OCI-LY7 (cell line): Measurements from ENCODE around the gene ANKRD11. TPM values are rescaled to one million over a fixed set of nuclear protein-coding genes. Genes with fewer than 3 reads are reported as not detected.

Source experiments
- BruUV-seq: library from RNA; stranded (reverse); fragments of 400-500 nt; replicated peaks from 2 replicates; lab custom pipeline; 2021; lab: Mats Ljungman, UMichigan
- CTCF ChIA-PET: fragments of 300-600 bp; sonication (Branson Sonifier 250); formaldehyde crosslinking; loops from one replicate; lab custom pipeline; 2022; ENCODE audit warnings: antibody characterized with exemption; ENCODE audit not compliant: unreplicated experiment; lab: Charles Lee
- POLR2A ChIA-PET: fragments of 300-600 bp; sonication (Branson Sonifier 250); formaldehyde crosslinking; loops from one replicate; lab custom pipeline; 2022; ENCODE audit warnings: antibody characterized with exemption; lab: Charles Lee
- DNase-seq: peaks from one replicate; pipeline ENCODE4 v3.0.0-alpha.2; 2015; ENCODE audit warnings: low spot score
- H2AFZ ChIP-seq: fragments of 200-600 bp; sonication (generic), shearing (Covaris generic); 2 replicates; pipeline ENCODE4 v1.6.1; 2014; ENCODE audit warnings: mild to moderate bottlenecking, antibody characterized with exemption, low read length, moderate library complexity
- H3K27ac ChIP-seq: fragments of 200-600 bp; sonication (generic); 2 replicates; pipeline ENCODE4 v1.5.1; 2014; ENCODE audit warnings: mixed run types, low read depth, mild to moderate bottlenecking, moderate library complexity, low read length, inconsistent platforms; ENCODE audit not compliant: poor library complexity, severe bottlenecking
- H3K36me3 ChIP-seq: fragments of 200-600 bp; sonication (generic); 2 replicates; pipeline ENCODE4 v1.6.1; 2014; ENCODE audit warnings: mild to moderate bottlenecking, antibody characterized with exemption, low read length, moderate library complexity, mixed read lengths; ENCODE audit not compliant: insufficient read depth
- H3K4me1 ChIP-seq: fragments of 200-600 bp; sonication (generic); 2 replicates; pipeline ENCODE4 v1.5.1; 2014; ENCODE audit warnings: mild to moderate bottlenecking, low read length; ENCODE audit not compliant: insufficient read depth, poor library complexity, severe bottlenecking
- H3K4me2 ChIP-seq: fragments of 200-600 bp; sonication (generic); 2 replicates; pipeline ENCODE4 v1.6.1; 2014; ENCODE audit warnings: mild to moderate bottlenecking, low read length
- H3K4me3 ChIP-seq: fragments of 200-600 bp; sonication (generic); 2 replicates; pipeline ENCODE4 v1.5.1; 2014; ENCODE audit warnings: mild to moderate bottlenecking, low read depth, low read length; ENCODE audit not compliant: poor library complexity, severe bottlenecking
- H3K79me2 ChIP-seq: fragments of 200-600 bp; sonication (generic); 2 replicates; pipeline ENCODE4 v1.6.1; 2016; ENCODE audit warnings: low read depth, mild to moderate bottlenecking, low read length, moderate library complexity, mixed read lengths; ENCODE audit not compliant: insufficient read depth
- H3K9me2 ChIP-seq: fragments of 200-600 bp; sonication (generic); 2 replicates; pipeline ENCODE4 v1.6.1; 2016; ENCODE audit warnings: mild to moderate bottlenecking, low read length, mixed read lengths; ENCODE audit not compliant: insufficient read depth
- H3K9me3 ChIP-seq: fragments of 200-600 bp; sonication (generic); 2 replicates; pipeline ENCODE4 v1.6.1; 2014; ENCODE audit warnings: mild to moderate bottlenecking, mixed run types, low read length, mixed read lengths
- H4K20me1 ChIP-seq: fragments of 200-600 bp; sonication (generic); 2 replicates; pipeline ENCODE4 v1.6.1; 2014; ENCODE audit warnings: mild to moderate bottlenecking, antibody characterized with exemption, low read length, moderate library complexity, mixed read lengths; ENCODE audit not compliant: insufficient read depth
- EZH2phosphoT487 ChIP-seq: fragments of 200-600 bp; sonication (generic); IDR thresholded peaks from 2 replicates; pipeline ENCODE4 v1.6.1; 2018; ENCODE audit warnings: low read depth, borderline replicate concordance, mild to moderate bottlenecking, mixed run types, antibody characterized with exemption, low read length, moderate library complexity, mixed read lengths
- intact Hi-C: fragments of 100-400 bp; cut with micrococcal nuclease; formaldehyde crosslinking; loops from one replicate; pipeline ENCODE4 v1.10.0; 2022; ENCODE audit not compliant: unreplicated experiment
- total RNA-seq, 2 experiments: library from RNA; depleted of rRNA in 1 of 2; stranded (reverse); fragments of >200 nt in 1 of 2; shearing (Covaris generic) in 1 of 2; gene quantifications; 2 replicates each; pipeline ENCODE4 v1.2.3, GENCODE V29; 2014 to 2022
- TF ChIP-seq, protein P1 (sequence below): fragments of 200-600 bp; sonication (generic); conservative IDR thresholded peaks from 2 replicates; pipeline ENCODE4 v1.5.1; 2014; ENCODE audit warnings: mild to moderate bottlenecking, antibody characterized with exemption, low read length, moderate library complexity, mixed read lengths

The ANKRD11 gene
- total RNA-seq, 2 experiments from 2014 or later = 89.1 to 251 TPM

GRCh38 chr16:89288577-89288844 is 201.8 kb downstream of the ANKRD11 start:
- ChIA-PET POLR2A (no interaction called here), CTCF (no interaction called here)
- Histone ChIP-seq H2AFZ (no peak overlapping the region), H3K4me2 (no peak overlapping the region), H3K36me3 (peaks cover 68% of the 10 kb centered on the region), H3K4me1 (no peaks in the 10 kb centered on the region), H3K79me2 (no peaks in the 10 kb centered on the region), H3K4me3 (no peak overlapping the region), H3K9me3 (no peaks in the 10 kb centered on the region), H3K27ac (no peak overlapping the region), H3K9me2 (no peaks in the 10 kb centered on the region), H4K20me1 (no peaks in the 10 kb centered on the region)
- BruUV-seq = no TSS peak
- no peak for DNase-seq
- intact Hi-C loops = loop anchor here (2.0 kb wide), 1 partner anchor 42 kb away; no protein-coding TSS in a partner anchor
- TF ChIP-seq, protein P1, sequence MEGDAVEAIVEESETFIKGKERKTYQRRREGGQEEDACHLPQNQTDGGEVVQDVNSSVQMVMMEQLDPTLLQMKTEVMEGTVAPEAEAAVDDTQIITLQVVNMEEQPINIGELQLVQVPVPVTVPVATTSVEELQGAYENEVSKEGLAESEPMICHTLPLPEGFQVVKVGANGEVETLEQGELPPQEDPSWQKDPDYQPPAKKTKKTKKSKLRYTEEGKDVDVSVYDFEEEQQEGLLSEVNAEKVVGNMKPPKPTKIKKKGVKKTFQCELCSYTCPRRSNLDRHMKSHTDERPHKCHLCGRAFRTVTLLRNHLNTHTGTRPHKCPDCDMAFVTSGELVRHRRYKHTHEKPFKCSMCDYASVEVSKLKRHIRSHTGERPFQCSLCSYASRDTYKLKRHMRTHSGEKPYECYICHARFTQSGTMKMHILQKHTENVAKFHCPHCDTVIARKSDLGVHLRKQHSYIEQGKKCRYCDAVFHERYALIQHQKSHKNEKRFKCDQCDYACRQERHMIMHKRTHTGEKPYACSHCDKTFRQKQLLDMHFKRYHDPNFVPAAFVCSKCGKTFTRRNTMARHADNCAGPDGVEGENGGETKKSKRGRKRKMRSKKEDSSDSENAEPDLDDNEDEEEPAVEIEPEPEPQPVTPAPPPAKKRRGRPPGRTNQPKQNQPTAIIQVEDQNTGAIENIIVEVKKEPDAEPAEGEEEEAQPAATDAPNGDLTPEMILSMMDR = no peak
- TF ChIP-seq EZH2phosphoT487 = no peak

GRCh38 chr16:89287777-89288576 is 202.4 kb downstream of the ANKRD11 start:
- H3K27ac ChIP-seq = no peak overlapping the region
- H3K79me2 ChIP-seq = no peaks in the 10 kb centered on the region
- TF ChIP-seq EZH2phosphoT487 = no peak
- TF ChIP-seq, protein P1 = no peak
- POLR2A ChIA-PET = no interaction called here
- CTCF ChIA-PET = no interaction called here
- H3K9me2 ChIP-seq = no peaks in the 10 kb centered on the region
- H3K4me1 ChIP-seq = no peaks in the 10 kb centered on the region
- no peak overlapping the region for H2AFZ ChIP-seq
- no peaks in the 10 kb centered on the region for H4K20me1 ChIP-seq
- no peak overlapping the region for H3K4me2 ChIP-seq
- intact Hi-C loops = loop anchor here (2.0 kb wide), 1 partner anchor 41 kb away; no protein-coding TSS in a partner anchor
- no TSS peak for BruUV-seq
- H3K9me3 ChIP-seq = no peaks in the 10 kb centered on the region
- no peak for DNase-seq
- no peak overlapping the region for H3K4me3 ChIP-seq
- peaks cover 73% of the 10 kb centered on the region for H3K36me3 ChIP-seq

DNA sequence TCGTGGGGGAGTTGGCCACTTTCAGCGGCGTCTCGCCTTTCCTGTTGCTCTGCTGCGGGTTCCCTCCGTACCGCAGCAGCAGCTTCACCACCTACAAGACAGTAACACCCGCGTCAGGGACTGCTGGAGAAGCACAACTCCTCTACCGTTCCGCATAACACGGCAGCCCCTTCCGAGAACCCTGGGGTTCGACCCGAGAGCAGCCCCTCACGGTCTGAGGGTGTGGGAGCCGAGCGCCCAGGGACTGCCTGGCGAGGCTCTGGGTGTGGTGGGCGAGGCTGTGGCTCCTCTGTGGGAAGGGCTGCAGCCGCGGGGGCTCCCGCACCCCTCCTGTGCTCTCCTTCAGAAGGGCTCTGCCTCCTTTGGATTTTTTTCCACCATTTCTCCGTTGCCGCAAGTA is 204.3 kb downstream of the ANKRD11 start:
- H3K9me2 ChIP-seq = no peaks in the 10 kb centered on the region
- no peak overlapping the region for H3K27ac ChIP-seq
- H3K4me2 ChIP-seq = no peak overlapping the region
- ChIA-PET POLR2A (interaction anchor here (0.6 kb wide), 1 partner anchor 283 kb away, joined by 3 read pairs; no protein-coding TSS in a partner anchor), CTCF (no interaction called here)
- no TSS peak for BruUV-seq
- TF ChIP-seq, protein P1 = no peak
- no peak for TF ChIP-seq EZH2phosphoT487
- intact Hi-C loops = no loop called here
- no peaks in the 10 kb centered on the region for H3K79me2 ChIP-seq
- no peaks in the 10 kb centered on the region for H3K4me1 ChIP-seq
- H3K4me3 ChIP-seq = no peak overlapping the region
- no peak for DNase-seq
- H2AFZ ChIP-seq = no peak overlapping the region
- no peaks in the 10 kb centered on the region for H4K20me1 ChIP-seq
- H3K36me3 ChIP-seq = peaks cover 92% of the 10 kb centered on the region
- H3K9me3 ChIP-seq = no peaks in the 10 kb centered on the region
